ENCODE data around the gene CDC16. TPM values are rescaled to one million over a fixed set of nuclear protein-coding genes. Genes with fewer than 3 reads are reported as not detected.

The CDC16 gene
- total and polyA plus RNA-seq, 2 of the 13 experiments (the other 11 are each of a cell fraction or from before 2014, with no cell fraction given), result 24.2 to 60.9 TPM

DNA sequence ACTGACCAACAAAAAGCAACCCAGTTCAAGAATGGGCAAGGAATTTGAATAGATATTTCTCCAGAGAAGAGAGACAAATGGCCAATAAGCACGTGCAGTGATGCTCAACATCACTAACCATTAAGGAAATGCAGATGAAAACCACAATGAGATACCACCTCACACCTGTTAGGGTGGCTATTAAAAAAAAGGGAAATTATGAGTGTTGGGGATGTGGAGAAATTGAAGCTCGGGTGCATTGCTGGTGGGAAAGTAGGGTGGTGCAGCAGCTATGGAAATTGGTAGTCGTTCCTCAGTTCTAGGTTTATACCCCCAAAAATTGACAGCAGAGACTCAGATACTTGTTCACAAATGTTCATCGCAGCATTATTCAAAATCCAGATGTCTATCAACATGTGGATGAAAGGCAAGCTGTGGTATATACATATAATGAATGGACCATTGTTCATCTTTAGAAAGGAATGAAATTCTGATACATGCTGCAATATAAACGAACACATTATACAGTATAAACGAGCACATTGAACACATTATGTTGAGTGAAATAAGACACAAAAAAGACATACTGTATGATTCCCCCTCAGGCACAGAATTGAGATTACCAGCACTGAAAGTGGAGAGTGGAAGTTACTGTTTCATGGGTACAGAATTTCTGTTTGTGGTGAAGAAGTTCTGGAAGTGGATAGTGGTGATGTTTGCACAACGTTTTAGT lies 80.5 kb downstream of the CDC16 start:
- in situ Hi-C loops (cut with HindIII; ENCODE audit: extremely low pct_ligation_motif_present, low pct_unique_long_range_greater_than_20kb), result no loop called here
- Histone ChIP-seq H3K27ac (ENCODE audit: extremely low read length, insufficient read depth, low read length) (peak overlapping the region; percentile 89), H3K27me3 (ENCODE audit: control insufficient read depth in 1 of 2, insufficient read depth in 2 of 2, low read length in 2 of 2) (no peaks in the 10 kb centered on the region; a peak in 1 of 5 replicates), H3K9ac (ENCODE audit: insufficient read depth, low read depth, low read length) (peak overlapping the region; percentile 87), H2AFZ (ENCODE audit: low read length) (no peak overlapping the region), H3K4me2 (ENCODE audit: low read depth, low read length) (peak overlapping the region; percentile 82), H3K36me3 (replicated peaks in 1 of 2; ENCODE audit: control insufficient read depth in 1 of 2, insufficient read depth in 2 of 2, low read length in 2 of 2) (peaks cover 2 to 5% of the 10 kb centered on the region in 2 experiments; a peak in 1 of 5 replicates), H4K20me1 (ENCODE audit: insufficient read depth, low read length) (no peaks in the 10 kb centered on the region), H3K79me2 (ENCODE audit: insufficient read depth, low read length) (peaks cover 52% of the 10 kb centered on the region), H3K9me3 (ENCODE audit: low read length) (no peaks in the 10 kb centered on the region), H3K4me1 (ENCODE audit: insufficient read depth, low read length) (peaks cover 70% of the 10 kb centered on the region), H3K4me3 (replicated peaks in 1 of 3; ENCODE audit: insufficient read depth in 1 of 3, low read depth in 2 of 3, low read length in 3 of 3) (peak overlapping the region; percentile 68 to 83 (median 82))
- ChIA-PET POLR2A (interaction anchor here (3.7 kb wide), 1 partner anchor 34 kb away, joined by 15 read pairs; the partner anchor contains the start of gene UPF3A), CTCF (ENCODE audit: low intra/inter-chr PET ratio, low total read pairs) (no interaction called here)
- no peak for FAIRE-seq
- intact Hi-C loops (cut with micrococcal nuclease; ENCODE audit: unreplicated experiment), result loop anchor here (2.0 kb wide), 1 partner anchor 34 kb away; the partner anchor contains the start of gene UPF3A
- no peak for DNase-seq (ENCODE audit: low spot score)
- 4% methylated on average over 7 of the region's 7 CpGs for WGBS (ENCODE audit: low lambda C conversion rate)
- BruUV-seq (replicated peaks), result TSS peak; percentile 78
- TF ChIP-seq ZNF775 (CRISPR knock-in tag; IDR thresholded peaks at IDR 0.05; ENCODE audit: borderline replicate concordance), result peak; percentile 39; the same call in 1 of the 2 replicates
- TF ChIP-seq ZNF33A (CRISPR knock-in tag; IDR thresholded peaks at IDR 0.05; ENCODE audit: borderline replicate concordance), result 0 out of 2 replicates have a peak, but pooled peaks have one; percentile 0
- TF ChIP-seq KMT2B (CRISPR knock-in tag; IDR thresholded peaks at IDR 0.05), result no peak
- ATAC-seq, result no peak

DNA sequence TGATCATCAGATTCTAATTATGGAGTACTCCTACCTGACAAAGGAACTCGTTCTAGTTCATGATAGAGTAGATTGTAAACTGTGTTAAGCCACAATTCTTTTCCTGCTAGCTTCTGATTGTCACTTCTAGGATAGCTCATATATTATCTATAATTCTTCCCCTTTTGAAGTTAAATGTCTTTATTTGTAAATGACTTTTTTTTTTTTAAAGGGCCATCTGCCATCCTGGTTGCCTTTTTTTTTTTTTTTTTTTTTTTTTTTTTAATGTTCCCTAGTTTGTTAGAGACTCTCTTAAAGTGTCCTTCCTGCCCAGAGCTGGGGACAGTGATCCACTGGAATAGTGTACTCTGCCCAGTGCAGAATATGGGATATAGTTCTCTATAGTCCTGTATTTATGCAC lies 83.9 kb downstream of the CDC16 start:
- no peak overlapping the region for H3K27ac ChIP-seq (ENCODE audit: extremely low read length, insufficient read depth, low read length)
- no TSS peak for BruUV-seq (replicated peaks)
- 73% methylated on average over 1 of the region's 1 CpG for WGBS (ENCODE audit: low lambda C conversion rate)
- CTCF ChIA-PET (ENCODE audit: low intra/inter-chr PET ratio, low total read pairs), result no interaction called here
- H3K9me3 ChIP-seq (ENCODE audit: low read length), result no peaks in the 10 kb centered on the region
- peaks cover 55% of the 10 kb centered on the region for H3K4me1 ChIP-seq (ENCODE audit: insufficient read depth, low read length)
- no peak for FAIRE-seq
- H3K9ac ChIP-seq (ENCODE audit: insufficient read depth, low read depth, low read length), result no peak overlapping the region
- peaks cover 54% of the 10 kb centered on the region for H3K79me2 ChIP-seq (ENCODE audit: insufficient read depth, low read length)
- ATAC-seq, result no peak
- no peak for DNase-seq (ENCODE audit: low spot score)
- intact Hi-C loops (cut with micrococcal nuclease; ENCODE audit: unreplicated experiment), result no loop called here
- H3K36me3 ChIP-seq (replicated peaks in 1 of 2; ENCODE audit: control insufficient read depth in 1 of 2, insufficient read depth in 2 of 2, low read length in 2 of 2), result peaks cover 7 to 24% of the 10 kb centered on the region in 2 experiments
- no peaks in the 10 kb centered on the region; a peak in 1 of 5 replicates for H3K27me3 ChIP-seq (ENCODE audit: control insufficient read depth in 1 of 2, insufficient read depth in 2 of 2, low read length in 2 of 2)
- no peaks in the 10 kb centered on the region for H4K20me1 ChIP-seq (ENCODE audit: insufficient read depth, low read length)
- no peak overlapping the region for H3K4me3 ChIP-seq (replicated peaks in 1 of 3; ENCODE audit: insufficient read depth in 1 of 3, low read depth in 2 of 3, low read length in 3 of 3)
- no peak overlapping the region for H3K4me2 ChIP-seq (ENCODE audit: low read depth, low read length)
- in situ Hi-C loops (cut with HindIII; ENCODE audit: extremely low pct_ligation_motif_present, low pct_unique_long_range_greater_than_20kb), result no loop called here
- POLR2A ChIA-PET, result interaction anchor here (1.3 kb wide), 1 partner anchor 38 kb away, joined by 3 read pairs; the partner anchor contains the start of gene UPF3A
- H2AFZ ChIP-seq (ENCODE audit: low read length), result no peak overlapping the region
- TF ChIP-seq HOXA5 (CRISPR knock-in tag; IDR thresholded peaks at IDR 0.05) (no peak), SNAI1 (CRISPR knock-in tag; IDR thresholded peaks at IDR 0.05; ENCODE audit: borderline replicate concordance) (no peak), ZNF3 (CRISPR knock-in tag; IDR thresholded peaks at IDR 0.05) (no peak), ZMYM4 (CRISPR knock-in tag; IDR thresholded peaks at IDR 0.05) (no peak), ZNF607 (CRISPR knock-in tag; IDR thresholded peaks at IDR 0.05; ENCODE audit: borderline replicate concordance) (no peak), ZNF446 (CRISPR knock-in tag; IDR thresholded peaks at IDR 0.05) (no peak), JUND (CRISPR knock-in tag; IDR thresholded peaks at IDR 0.05) (no peak), ZNF350 (CRISPR knock-in tag; IDR thresholded peaks at IDR 0.05; ENCODE audit: borderline replicate concordance, low read depth) (no peak)
- TF ChIP-seq, protein P1, sequence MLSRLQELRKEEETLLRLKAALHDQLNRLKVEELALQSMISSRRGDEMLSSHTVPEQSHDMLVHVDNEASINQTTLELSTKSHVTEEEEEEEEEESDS (CRISPR knock-in tag; IDR thresholded peaks at IDR 0.05; ENCODE audit: borderline replicate concordance), result no peak
- TF ChIP-seq, protein P2, sequence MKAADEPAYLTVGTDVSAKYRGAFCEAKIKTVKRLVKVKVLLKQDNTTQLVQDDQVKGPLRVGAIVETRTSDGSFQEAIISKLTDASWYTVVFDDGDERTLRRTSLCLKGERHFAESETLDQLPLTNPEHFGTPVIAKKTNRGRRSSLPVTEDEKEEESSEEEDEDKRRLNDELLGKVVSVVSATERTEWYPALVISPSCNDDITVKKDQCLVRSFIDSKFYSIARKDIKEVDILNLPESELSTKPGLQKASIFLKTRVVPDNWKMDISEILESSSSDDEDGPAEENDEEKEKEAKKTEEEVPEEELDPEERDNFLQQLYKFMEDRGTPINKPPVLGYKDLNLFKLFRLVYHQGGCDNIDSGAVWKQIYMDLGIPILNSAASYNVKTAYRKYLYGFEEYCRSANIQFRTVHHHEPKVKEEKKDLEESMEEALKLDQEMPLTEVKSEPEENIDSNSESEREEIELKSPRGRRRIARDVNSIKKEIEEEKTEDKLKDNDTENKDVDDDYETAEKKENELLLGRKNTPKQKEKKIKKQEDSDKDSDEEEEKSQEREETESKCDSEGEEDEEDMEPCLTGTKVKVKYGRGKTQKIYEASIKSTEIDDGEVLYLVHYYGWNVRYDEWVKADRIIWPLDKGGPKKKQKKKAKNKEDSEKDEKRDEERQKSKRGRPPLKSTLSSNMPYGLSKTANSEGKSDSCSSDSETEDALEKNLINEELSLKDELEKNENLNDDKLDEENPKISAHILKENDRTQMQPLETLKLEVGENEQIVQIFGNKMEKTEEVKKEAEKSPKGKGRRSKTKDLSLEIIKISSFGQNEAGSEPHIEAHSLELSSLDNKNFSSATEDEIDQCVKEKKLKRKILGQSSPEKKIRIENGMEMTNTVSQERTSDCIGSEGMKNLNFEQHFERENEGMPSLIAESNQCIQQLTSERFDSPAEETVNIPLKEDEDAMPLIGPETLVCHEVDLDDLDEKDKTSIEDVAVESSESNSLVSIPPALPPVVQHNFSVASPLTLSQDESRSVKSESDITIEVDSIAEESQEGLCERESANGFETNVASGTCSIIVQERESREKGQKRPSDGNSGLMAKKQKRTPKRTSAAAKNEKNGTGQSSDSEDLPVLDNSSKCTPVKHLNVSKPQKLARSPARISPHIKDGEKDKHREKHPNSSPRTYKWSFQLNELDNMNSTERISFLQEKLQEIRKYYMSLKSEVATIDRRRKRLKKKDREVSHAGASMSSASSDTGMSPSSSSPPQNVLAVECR (CRISPR knock-in tag; IDR thresholded peaks at IDR 0.05; ENCODE audit: borderline replicate concordance), result no peak
